HG03460 (cell line): ENCODE data around the gene LRP3.

Experiments
- ATAC-seq: cut with Tn5 transposase; IDR thresholded peaks from one replicate; pipeline ENCODE4 v1.9.1; 2021; ENCODE audit not compliant: unreplicated experiment

LRP3 gene

DNA sequence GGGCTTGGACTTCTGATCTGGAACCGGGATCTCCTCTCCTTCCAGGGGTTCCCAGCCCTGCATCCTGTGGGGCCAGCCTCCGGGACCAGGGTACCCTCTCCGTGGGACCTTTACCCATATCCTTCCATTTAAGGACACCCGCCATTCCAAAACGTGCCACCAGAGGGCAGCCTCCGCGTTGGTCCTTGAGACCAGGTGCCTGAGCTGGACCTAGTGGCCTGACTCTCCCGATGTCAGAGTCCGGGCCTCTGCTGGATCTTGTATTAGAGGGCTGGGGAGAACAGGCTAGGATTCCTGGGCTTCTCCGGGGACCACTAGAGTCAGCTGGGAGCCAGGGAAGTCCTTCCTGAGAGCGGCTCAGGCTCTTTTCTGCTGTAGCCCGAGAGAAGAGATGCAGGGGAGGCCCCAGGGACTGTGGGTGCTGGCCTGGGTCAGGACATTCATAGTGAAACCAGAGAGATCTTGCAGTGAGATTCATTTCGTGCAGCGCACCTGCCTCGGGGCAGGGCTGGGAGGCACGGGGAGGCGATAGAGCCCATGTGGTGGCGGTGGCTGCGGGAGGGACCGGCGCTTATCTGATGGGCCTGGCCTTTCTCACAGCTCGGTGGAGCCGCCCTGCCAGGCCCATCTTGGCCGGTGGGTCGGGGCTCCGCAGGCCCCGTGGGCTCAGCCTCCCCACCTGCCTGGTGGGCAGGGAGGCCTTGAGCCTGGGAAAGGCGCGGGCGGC lies 41.3 kb downstream of the LRP3 start:
- peak; percentile 78 for ATAC-seq

DNA sequence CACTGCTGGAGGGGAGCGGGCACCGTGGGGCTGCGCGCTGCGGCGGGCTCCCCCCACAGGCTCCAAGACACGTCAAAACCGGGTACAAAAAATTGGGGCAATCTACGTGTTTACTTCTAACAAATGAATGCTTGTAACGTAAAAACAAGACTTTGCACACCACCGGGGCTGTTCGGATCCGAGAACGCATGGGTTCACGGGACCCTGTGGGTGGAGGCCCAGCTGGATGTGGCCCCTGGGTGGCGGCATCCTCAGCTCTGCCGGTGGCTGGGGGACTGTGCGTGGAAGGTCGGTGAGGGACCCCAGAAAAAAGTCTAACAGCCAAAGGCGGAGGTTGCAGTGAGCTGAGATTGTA lies 41.8 kb downstream of the LRP3 start:
- ATAC-seq: no peak

DNA sequence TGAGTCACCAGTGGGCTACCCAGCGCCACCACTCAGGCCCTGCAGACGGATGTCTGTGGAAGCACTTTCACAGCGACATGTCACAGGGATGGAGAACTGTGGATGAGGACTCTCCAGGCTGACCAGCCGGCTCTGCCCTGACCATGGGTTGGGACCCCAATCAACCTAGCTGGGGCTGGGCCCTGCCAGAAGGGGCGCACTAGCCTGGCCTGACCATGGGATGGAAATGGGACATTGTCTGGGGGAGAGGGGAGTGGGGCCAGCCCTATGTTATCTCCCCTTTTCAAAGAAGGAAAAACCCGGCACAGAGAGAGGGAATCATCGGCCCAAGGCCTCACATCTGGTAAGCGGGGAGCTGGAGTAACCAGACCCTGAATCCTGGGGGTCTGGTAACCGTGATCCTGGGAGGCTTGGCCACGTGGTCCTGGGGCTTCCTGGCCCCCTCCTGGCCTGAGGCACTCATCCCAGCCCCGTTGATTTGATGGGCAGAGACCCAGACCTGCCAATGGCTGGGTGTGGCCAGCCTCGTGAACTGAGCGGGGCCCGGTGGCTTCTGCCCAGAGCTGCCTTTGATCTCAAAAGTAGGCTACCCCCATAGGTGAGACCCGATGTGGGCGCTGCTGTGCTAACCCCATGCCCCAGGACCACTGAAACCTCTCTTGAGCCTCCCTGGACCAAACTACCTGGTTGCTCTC lies 42.7 kb downstream of the LRP3 start:
- ATAC-seq: no peak

DNA sequence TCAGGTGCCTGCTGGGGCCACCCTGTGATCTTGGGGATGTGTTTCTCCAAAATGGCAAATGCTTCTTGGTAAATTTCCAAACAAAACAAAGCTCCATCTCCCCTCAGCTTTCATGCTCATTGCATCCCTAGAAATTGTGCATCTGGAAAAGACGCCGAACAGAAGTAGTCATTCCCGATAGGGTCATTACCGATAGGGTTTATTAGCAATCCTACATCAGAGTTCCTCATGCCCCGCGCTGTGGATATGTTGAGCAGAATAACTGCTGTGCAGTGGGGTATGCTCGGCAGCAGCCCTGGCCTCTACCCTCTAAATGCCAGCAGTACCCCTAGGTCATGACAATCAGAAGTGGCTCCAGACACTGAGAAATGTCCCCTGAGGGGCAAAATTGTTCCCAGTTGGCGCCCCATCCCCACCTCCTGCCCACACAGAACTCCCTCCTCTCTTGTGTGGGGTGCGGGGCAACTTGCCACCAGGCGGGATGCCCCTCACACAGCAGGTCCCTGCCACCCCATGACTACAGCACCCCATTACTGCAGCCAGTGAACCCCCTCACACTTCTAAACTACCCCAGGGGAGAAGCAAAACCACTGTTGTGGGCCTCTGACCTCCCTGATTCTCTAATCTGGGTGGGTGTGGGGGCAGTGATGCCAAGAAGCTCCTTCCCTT lies 44.5 kb downstream of the LRP3 start:
- no peak for ATAC-seq

DNA sequence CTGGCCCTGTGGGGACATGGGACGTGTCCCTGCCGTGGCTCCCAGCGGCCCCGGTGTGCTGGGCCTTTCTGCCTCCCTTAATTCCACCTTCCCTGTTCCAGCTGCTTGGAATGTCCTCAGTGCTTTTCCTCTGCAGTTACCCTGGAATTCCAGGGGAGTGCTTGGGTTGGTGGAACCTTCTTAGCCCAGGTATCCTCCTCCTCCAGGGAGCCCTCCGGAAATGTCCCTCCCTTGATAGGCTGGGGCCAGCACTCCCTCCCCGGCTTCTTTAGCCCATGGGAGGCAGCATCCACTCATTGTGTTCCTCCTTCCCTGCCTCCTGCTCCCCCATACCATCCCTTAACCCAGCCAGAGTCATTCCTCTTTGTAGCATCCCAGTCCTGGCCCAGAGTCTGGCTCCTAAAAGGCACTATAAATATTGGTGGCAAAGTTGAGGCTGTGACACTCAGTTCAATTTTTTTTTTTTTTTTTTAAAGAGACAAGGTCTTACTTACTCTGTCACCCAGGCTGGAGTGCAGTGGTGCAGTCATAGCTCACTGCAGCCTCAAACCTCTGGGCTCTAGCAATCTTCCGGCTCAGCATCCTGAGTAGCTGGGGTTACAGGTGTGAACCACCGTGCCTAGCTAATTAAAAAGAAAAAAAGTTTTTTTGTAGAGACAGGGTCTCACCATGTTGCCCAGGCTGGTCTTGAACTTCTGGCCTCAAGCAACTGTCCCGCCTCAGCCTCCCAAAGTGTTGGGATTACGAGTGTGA lies 45.3 kb downstream of the LRP3 start:
- ATAC-seq: no peak

DNA sequence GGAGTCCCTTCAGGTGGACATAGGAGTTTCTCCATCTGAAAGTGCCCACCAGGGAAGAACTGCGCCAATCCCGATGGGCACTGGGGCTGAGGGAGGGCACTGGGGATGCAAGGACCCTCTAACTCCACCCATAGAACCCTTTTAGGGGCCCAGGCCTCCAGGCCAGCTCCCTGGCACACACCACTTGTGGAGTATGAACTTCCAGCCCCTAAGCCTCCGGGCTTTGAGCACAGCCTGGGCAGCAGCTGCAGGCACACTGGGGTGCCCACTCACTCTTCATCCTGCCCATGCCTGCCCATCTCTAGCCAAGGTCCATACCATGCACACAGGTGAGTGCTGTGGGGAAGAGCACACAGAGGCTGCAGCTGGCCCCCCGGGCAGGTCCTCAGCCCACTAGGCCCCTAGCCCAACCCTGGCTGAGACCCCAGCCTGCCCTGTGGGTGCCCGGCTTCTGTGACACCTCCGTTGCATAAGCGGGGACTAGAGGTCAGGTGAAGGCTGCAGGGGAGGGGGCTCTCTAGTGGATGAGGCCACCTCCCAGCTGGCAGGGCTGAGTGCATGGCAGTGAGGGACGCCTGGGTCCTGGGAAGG lies 46.1 kb downstream of the LRP3 start:
- ATAC-seq: no peak

DNA sequence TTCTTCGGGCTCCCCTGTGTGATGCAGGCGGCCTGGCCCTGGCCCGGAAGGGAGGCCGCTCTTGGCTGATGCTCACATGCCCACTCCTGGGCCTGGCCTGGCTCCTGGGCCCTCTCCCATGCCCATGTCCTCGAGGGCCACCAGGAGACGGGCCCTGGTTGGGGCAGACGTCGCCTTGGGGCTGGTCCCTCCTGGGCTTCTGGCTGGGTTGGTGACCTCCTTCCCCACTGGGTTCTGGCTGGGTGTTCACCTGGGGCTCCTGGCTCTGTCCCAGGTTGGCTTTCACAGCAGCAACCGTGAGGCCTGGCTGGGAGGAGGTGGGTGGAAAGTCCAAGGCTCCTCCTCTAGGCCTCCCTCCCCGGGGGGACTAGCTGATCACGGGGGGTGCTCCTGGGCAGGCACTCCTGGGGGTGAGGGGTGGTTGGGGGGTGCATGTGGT lies 47.0 kb downstream of the LRP3 start:
- ATAC-seq: no peak

DNA sequence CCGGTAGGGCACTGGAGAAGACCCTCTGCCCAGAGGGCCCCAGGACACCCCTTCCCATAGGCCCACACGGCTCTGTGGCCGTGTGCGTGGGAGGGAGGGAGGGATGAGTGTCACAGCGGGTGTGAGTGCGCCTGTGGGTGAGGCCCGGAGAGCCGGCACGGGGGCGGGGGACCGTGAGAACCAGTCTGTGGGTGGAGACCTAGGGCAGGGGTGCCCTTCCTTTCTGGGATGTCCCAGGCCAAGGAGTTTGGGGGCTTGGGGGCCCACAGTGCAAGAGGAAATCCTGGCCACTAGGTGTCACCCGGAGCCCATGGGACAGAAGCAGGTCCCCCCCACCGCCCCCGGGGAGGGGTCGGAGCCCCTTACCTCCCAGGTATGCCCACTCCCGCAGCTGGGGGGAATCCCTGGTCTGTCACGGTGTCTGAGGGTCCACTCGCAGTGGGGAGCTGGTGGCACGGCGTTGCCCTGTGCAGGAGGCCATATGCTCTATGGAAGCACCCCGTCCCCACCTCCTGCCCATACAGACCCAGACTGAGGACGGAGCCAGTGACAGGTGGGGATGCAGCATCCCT lies 47.5 kb downstream of the LRP3 start:
- no peak for ATAC-seq

DNA sequence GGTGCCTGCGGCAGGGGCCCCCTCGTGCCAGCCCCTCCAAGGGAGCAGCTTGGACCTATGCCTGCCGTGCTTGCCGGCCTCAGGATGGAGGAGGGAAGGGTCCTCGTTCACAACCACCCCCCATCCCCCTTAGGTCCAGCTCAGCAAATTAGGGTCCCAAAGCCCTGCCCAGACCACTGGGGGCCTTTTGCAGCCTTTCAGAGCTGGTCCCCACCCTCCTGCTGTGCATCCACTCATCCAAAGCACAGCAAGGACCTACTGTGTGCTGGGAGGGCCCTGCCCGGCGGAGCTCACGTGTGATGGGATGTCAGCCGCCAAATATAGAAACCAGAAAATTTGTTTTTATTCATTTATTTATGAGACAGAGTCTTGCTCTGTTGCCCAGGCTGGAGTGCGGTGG lies 48.0 kb downstream of the LRP3 start:
- ATAC-seq: no peak

DNA sequence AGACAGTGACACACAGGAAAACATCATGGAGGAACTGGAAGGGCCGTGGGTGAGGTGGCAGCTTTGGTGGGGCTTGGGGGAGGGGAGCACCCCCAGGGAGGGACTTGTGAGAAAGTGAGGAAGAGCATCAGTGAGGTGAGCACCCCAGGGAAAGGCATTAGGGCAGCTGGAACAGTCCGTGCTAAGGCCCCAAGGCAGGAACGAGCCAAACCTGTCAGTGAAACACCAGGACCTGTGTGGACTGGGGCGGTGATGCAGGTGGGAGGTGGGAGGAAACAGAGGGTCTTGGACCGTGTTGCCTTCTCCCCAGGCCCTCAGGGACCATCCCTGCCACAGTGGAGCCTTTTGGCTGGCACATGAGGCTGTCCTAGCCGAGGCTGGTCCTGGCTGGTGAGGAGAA lies 48.8 kb downstream of the LRP3 start:
- ATAC-seq: no peak

DNA sequence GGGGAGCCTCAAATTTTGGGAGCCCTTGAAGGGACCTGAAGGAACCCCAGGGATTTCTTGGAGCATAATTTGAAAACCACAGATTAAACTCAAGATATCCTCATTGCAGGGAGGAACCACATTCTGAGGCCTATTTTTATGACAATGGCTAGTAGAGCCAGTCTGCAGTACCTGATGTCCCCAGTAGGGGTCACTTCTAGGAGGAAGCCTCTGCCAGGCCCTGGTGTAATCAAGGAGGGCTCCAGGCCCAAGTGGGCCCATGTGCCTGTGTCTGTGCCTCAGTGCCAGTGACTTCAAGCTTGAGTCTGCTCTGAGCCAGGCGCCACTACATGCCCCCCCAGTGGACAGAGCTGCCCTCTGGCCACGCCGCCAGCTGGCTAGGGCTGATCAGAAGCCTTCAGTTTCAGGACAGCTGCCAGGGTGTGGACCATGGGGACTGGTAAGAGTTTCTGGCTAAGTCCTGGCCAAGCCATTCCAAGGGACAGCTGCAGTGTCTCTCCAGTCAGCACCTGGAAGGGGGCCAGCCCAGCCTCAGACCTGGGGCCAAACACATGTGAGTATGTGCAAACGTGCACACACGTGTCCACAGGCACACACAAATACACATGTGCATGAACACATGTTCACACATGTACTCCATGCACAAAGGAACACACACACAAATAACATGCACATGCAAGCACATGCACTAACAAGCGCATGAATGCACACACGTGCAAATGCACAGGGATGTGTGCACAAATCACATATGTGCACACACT lies 52.0 kb downstream of the LRP3 start:
- ATAC-seq: no peak

DNA sequence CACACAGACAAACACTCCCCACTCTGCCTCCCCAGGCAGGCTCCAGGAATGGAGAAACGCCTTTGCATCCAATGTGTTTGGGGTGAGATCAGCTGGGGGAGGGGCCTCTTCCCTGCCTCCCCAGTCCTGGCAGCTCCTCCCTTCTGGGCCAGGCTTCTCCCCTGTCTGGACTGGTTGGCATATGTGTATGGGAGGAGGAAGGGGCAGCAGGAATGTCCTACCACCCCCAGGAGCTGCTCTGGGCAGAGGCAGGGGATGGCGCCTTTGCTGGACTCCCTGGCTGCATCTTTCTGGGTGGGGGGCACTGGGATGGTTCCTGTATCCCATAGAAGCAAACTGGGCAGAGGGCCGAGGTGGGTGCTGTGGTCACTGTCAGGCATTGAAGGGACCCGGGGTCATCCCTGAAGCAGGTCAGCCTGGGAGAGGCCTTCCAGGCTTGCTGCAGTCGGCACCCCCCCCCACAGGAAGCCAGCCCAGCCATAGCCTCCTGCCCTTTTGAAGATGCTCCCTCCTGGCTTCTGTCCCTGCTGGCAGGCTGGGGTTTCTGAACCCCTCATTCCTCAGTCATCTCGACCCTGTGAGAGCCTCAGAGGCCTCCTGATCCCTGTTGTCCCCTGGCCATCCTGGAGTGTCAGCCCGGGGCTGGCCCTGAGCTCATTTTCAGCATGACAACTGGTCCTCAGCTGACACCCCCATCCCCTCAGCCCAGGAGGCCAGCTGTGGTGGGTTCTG lies 52.7 kb downstream of the LRP3 start:
- ATAC-seq: no peak

DNA sequence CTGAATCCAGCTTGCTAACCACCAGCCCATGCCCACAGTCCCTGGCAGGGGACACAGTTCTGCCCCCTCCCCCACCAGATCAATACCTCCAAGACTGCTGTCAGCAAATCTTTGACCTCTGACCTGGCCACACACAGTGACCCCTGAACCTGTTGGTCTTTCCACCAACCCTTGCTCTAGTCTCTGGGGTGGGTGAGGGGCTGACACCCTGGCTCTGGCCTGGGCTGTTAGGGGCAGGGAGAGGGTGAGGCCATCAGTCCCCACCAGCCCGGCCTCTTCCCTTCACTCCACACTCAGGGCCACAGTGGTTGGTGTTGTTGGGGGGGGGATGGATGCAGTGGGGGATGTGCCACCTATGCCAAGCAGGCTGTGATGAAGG lies 53.3 kb downstream of the LRP3 start:
- no peak for ATAC-seq

DNA sequence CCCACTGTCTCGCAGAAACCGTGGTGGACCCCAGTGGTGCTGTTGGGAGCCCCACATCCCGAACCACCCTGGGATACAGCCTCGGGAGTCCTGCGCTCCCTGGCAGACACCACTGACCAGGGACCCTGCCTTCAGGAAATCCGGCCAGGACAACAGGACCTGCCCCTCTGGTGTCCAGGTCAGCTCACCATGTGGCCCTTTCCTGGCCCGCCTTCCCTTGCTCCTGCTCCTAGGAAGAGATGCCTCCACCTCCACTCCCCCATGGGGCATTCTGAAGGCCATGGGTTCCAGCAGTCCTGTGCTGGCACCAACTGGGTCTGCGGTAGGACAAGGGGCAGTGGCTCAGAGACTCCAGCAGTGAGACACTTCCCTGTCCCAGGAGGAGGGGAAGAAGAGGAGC lies 54.0 kb downstream of the LRP3 start:
- no peak for ATAC-seq

DNA sequence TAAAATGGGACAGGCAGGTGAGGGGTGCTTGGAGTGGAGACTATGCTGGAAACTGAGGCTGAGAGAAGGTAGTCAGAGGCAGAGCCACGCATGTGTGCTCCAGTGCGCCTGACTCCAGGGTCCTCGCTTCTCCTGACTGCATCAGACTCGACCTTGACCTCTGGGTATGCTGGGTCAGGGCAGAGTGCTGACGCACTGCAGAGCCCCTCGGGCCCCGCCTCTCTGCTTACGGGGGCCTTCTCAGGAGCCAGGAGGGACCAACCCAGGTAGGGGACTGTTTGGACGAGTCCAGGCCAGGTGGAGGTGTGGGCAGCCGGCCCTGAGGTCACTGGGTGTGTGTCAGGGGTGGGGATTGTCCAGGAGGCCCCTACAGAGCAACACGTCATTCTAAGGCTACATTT lies 54.4 kb downstream of the LRP3 start:
- ATAC-seq: no peak

DNA sequence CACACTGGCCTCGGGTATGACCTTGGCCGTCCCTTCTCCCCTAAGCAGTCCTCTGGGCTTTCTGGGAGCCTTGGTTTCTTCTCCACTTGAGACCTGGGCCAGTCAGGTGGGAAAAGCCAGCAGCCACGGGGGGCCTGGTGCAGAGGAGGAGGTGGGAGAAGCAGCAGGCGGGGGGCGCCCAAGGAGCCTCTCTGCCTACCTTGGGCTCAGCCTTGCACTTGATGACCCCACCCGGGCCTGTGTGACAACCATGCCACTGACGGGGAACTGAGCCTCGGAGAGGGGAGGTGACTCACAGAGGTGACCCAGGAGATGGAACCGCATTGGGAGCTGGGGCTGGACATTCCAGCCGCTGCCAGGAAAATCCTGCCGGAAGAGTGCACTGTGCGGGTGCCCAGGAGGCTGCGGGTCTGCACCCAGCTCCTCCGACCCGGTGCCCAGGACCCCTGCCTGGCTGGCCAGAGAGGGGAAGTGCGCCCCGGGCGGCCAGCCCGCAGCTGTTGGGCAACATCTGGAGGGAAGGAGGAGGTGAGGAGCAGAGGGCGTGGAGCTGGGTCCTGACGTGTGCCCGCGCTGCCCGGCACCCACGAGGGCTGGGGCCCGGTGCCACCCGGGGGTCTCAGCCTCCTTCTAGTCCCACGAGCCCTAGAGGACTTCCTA lies 55.0 kb downstream of the LRP3 start:
- no peak for ATAC-seq

DNA sequence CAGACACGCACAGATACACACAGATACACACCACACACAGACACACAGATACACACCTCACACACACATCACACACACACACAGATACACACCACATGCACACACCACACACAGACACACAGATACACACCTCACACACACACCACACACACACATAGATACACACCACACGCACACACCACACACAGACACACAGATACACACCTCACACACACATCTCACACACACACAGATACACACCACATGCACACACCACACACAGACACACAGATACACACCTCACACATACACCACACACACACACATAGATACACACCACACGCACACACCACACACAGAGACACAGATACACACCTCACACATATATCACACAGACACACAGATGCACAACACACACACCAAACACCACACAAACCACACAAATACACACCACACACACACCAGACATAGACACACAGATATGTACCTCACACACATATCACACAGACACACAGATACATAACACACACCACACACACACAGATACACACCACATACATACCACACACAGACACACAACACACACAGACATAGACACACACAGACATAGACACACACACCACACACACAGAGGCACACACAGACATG lies 55.7 kb downstream of the LRP3 start:
- ATAC-seq: no peak

DNA sequence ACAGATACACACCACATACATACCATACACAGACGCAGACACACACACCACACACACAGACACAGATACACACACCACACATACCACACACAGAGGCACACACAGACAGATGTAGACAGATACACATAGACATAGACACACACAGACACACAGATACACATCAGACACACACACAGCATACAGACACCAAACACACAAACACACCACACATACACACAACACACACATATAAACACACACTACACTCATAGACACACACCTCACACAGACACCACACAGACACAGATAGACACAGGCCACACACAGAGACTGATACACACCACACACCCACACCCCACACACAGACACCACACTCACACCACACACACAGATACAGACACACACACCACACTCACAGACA lies 56.4 kb downstream of the LRP3 start:
- ATAC-seq: no peak

DNA sequence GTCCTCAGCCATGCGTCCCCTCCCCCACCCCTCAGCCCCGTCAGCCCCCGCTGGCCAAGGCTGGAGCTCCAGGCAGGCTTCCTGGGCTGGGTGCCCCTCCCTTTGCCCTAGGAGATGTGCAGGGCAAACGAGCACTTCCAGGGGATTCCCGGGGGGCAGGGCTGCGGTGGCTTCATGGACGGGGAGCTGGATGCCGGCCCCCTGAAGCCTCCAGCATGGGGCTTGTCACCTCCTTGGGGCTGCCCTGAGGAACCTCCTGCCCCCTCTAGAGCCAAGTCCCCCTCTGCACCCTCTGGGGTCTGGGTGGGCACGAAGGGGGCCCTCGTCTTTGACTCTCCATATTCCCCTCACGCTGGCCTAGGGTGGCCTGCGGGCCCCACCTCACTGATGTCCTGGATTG lies 56.9 kb downstream of the LRP3 start:
- ATAC-seq: no peak
